SJCRH30 (cell line): ENCODE measurements around the gene CHEK2. TPM values are rescaled to one million over a fixed set of nuclear protein-coding genes. Genes with fewer than 3 reads are reported as not detected.
"Not testable (repeated sequence)": the region's sequence is repeated elsewhere in the genome, so short reads cannot be mapped to it uniquely, and the experiment has no call there.

Experiments
- DNase-seq, 2 experiments: peaks; one replicate each; pipeline ENCODE4 v3.0.0-alpha.2; 2015 to 2020
- H3K27ac ChIP-seq: fragments of 250-450 bp; sonication (Bioruptor Pico); 2 replicates; pipeline ENCODE4 v1.5.1; 2020; ENCODE audit warnings: mild to moderate bottlenecking, moderate library complexity
- H3K27me3 ChIP-seq: fragments of 250-450 bp; sonication (Bioruptor Pico); 2 replicates; pipeline ENCODE4 v1.5.1; 2020; ENCODE audit warnings: mild to moderate bottlenecking, moderate library complexity
- H3K36me3 ChIP-seq: fragments of 250-450 bp; sonication (Bioruptor Pico); 2 replicates; pipeline ENCODE4 v1.5.1; 2020; ENCODE audit warnings: mild to moderate bottlenecking, moderate library complexity
- H3K4me1 ChIP-seq: fragments of 250-450 bp; sonication (Bioruptor Pico); 2 replicates; pipeline ENCODE4 v1.5.1; 2020; ENCODE audit warnings: mild to moderate bottlenecking, moderate library complexity
- H3K4me3 ChIP-seq: fragments of 250-450 bp; sonication (Bioruptor Pico); 2 replicates; pipeline ENCODE4 v1.5.1; 2020; ENCODE audit warnings: mild to moderate bottlenecking, moderate library complexity
- H3K9me3 ChIP-seq: fragments of 250-450 bp; sonication (Bioruptor Pico); replicated peaks from 2 replicates; pipeline ENCODE4 v1.5.1; 2020; ENCODE audit warnings: mild to moderate bottlenecking, moderate library complexity
- total RNA-seq: library from RNA; depleted of rRNA; stranded (reverse); fragments of >200 nt; shearing (Covaris generic); gene quantifications from 2 replicates; pipeline ENCODE4 v1.2.3, GENCODE V29; 2014

The CHEK2 gene
- total RNA-seq, 1 experiment from 2014 or later = 43.2 TPM

DNA sequence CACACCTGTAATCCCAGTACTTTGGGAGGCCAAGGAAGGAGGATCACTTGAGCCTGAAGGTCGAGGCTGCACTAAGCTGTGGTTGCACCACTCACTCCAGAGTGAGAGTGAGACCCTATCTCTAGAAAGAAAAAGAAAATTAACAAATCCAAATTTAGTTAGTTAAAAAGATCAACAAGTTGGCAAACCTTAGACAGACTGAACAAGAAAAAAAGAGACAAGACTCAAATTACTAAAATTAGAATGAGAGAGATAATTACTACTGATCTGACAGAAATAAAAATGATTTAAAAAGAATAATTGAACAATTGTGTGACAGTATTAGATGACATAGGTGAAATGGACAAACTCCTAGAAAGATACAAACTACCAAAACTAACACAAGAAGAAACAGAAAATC is 13.6 kb downstream of the CHEK2 start:
- no peak overlapping the region for H3K4me3 ChIP-seq
- no peaks in the 10 kb centered on the region for H3K27me3 ChIP-seq
- no peak overlapping the region for H3K27ac ChIP-seq
- DNase-seq = no peak
- no peaks in the 10 kb centered on the region for H3K4me1 ChIP-seq
- no peaks in the 10 kb centered on the region for H3K9me3 ChIP-seq
- H3K36me3 ChIP-seq = peaks cover 13% of the 10 kb centered on the region

DNA sequence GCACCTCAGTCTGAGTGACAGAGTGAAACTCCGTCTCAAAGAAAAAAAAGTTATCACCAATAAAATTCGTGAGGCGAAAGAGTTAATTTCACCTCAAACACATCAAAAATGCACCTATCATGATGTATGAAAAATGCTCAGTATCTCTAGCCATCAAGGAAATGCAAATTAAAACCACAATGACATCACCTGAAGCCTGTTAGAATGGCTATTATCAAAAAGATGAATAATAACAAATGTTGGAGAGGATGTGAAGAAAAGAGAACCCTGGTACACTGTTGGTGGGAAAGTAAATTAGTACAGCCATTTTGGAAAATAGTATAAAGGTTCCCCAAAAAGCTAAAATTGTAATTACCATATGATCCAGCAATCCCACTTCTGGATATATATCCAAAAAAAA is 23.6 kb downstream of the CHEK2 start:
- DNase-seq = no peak

DNA sequence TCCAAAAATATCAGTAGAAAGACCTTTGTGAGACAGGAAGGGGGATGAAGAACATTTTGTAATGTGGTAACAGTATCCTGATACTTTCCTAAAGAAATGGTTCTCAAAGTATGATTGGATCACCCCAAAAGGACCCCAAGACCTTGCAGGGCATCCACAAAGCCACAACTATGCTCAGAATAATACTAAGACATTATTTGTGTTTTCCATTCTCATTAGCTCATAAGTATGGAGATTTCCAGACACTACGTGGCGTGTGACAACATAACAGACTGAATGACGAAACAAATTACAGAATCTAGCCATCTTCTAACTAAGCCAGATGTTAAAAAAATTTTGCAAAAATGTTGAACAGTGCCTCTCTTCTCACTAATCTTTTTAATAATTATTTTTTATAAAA is 24.9 kb downstream of the CHEK2 start:
- Histone ChIP-seq H3K27ac (no peak overlapping the region), H3K9me3 (no peaks in the 10 kb centered on the region), H3K4me1 (peaks cover 10% of the 10 kb centered on the region), H3K4me3 (no peak overlapping the region), H3K36me3 (peaks cover 11% of the 10 kb centered on the region; the same call in 1 of the 2 replicates), H3K27me3 (no peaks in the 10 kb centered on the region)
- DNase-seq = no peak

More for the DNA sequence above, 23.6 kb downstream of the CHEK2 start:
- no peaks in the 10 kb centered on the region for H3K9me3 ChIP-seq
- H3K36me3 ChIP-seq = peaks cover 20% of the 10 kb centered on the region; the same call in 1 of the 2 replicates
- H3K4me3 ChIP-seq = no peak overlapping the region
- H3K4me1 ChIP-seq = no peaks in the 10 kb centered on the region
- no peaks in the 10 kb centered on the region for H3K27me3 ChIP-seq
- H3K27ac ChIP-seq = no peak overlapping the region

DNA sequence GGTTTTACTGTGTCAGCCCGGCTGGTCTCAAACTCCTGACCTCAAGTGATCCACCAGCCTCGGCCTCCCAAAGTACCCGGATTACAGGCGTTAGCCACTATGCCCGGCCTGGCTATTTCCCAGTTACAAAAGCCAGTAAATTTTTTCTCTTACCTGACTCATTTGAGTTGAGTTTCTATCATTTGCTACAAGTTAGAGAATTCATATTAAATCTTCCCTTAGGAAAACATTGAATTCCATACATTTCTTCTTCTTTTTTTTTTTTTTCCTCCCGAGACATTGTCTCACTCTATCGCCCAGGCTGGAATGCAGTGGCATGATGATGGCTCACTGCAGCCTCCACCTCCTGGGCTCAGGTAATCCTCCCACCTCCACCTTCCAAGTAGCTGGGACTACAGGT is 26.0 kb downstream of the CHEK2 start:
- Histone ChIP-seq H3K4me3 (no peak overlapping the region), H3K27ac (no peak overlapping the region), H3K4me1 (peaks cover 20% of the 10 kb centered on the region), H3K36me3 (peaks cover 6% of the 10 kb centered on the region; the same call in 1 of the 2 replicates), H3K9me3 (no peaks in the 10 kb centered on the region), H3K27me3 (no peaks in the 10 kb centered on the region)
- no peak for DNase-seq

DNA sequence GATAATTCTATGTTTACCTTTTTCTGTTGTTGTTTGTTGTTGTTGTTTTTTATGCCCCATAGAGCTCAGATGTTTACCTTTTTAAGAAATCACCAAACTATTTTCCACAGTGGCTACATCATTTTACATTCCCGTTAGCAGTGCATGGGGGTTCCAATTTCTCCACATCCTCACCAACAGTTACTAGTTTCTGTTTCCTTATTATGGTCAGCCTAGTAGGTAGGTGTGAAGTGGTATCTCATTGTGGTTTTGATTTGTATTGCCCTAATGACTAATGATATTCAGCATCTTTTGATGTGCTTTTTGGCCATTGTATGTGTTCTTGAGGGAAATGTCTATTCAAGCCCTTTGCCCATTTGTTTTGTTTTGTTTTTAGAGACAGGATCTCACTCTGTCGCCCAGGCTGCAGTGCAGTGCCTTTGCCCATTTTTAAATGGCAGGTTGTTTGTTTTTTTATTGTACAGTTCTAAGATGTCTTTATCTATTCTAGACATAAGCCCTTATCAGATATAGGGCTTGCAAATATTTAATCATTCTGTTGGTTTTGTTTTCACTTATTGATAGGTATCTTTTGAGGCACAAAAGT is 27.5 kb downstream of the CHEK2 start:
- DNase-seq = no peak
- no peak overlapping the region for H3K4me3 ChIP-seq
- no peaks in the 10 kb centered on the region for H3K27me3 ChIP-seq
- peaks cover 29% of the 10 kb centered on the region for H3K4me1 ChIP-seq
- H3K36me3 ChIP-seq = peaks cover 7% of the 10 kb centered on the region
- no peak overlapping the region for H3K27ac ChIP-seq
- H3K9me3 ChIP-seq = no peaks in the 10 kb centered on the region

DNA sequence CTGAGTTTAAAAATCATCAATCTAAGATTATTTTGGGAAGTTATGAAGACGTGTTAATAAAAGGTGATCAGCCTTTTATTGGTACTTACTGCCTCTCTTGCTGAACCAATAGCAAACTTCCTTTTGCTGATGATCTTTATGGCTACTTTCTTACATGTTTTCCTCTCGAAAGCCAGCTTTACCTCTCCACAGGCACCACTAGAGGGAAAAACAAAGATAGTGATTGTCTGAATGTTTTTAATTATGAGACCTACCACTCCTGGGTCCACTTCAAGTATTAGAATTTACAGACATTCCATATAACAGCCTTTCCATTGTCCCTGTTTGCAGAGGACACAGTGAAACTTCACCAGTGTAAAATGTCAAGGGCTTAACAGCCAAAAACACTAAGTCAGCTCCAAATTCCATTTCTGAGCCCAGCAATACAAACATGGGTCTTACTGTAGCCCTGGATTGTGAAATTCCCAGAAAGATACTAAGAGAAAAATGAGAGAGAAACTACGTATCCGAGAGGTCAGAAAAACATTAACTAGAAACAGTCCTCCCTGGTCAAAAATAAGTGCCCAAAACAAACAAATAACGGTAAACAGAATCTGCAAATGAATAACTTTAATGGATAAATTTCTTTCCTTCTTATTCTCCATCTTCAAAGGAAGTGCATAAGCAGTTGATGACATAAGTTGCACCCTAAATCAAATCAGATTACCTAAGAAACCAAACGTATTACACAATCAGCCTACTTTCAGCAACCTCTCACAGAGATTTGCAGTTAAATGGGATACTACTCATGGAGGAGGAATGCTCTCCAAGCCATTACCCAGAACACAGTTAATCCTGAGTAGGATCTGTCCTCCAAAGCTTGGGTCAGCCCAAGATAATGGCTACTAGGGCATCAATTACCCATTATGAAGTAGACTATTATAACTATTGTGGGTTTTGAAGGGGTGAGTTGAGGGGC is 29.5 kb downstream of the CHEK2 start:
- Histone ChIP-seq H3K4me3 (no peak overlapping the region), H3K27ac (peak overlapping the region; percentile 46)
- peak; percentile 25 to 68 for DNase-seq

DNA sequence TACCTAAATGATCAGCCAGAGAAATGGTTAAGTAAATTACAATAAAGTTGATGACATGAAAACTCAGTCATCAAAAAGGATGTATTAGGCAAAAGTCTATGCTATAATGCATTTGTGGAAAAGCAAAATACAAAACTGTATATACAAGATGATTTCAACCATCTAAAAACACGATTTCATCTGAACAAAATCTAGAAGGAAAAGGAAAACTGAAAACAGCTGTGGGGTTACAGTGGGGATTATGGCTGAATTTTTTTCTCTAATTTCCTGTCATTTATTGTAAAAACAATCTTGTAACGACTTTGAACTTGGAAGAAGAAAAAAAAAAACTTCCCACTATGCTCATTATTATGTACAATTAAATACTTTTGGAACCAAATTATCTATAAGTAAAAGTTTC is 30.3 kb downstream of the CHEK2 start:
- Histone ChIP-seq H3K4me3 (no peak overlapping the region), H3K27ac (peak overlapping the region; percentile 46), H3K27me3 (no peaks in the 10 kb centered on the region), H3K36me3 (peaks cover 6% of the 10 kb centered on the region), H3K9me3 (no peaks in the 10 kb centered on the region), H3K4me1 (peaks cover 29% of the 10 kb centered on the region)
- peak in 1 of 2 experiments; percentile 11 for DNase-seq

More for the DNA sequence above, 29.5 kb downstream of the CHEK2 start:
- Histone ChIP-seq H3K9me3 (no peaks in the 10 kb centered on the region), H3K36me3 (peaks cover 2% of the 10 kb centered on the region), H3K27me3 (no peaks in the 10 kb centered on the region), H3K4me1 (peaks cover 29% of the 10 kb centered on the region)

DNA sequence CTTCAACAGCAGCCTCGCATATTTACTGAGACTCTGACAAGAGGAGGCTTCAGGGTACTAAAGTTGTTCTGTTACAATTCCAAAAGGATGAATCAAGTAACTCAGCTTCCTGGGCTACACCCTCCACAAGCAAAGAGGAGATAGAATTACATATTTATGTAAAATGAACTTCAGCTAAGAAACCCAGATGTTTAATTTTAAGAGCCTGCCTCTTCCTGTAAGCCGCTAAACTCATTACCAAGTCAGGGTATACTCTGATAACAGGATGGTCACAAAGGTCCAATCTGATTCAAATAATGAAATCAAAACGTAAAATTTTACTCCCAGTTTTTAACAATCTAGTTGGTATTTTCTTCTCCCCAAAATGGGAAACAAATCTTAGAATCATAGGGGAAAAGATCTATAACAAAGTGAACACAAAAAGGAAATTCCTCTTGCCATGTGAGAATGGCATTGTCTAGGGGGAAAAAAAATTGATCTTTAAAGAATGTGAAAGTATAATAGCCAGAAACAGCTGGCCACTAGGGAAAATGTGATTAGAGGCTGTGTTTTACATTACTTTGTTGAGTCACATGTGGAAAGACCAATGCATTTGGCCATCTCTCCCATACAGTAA is 30.9 kb downstream of the CHEK2 start:
- peak; percentile 29 to 60 for DNase-seq
- H3K27me3 ChIP-seq = no peaks in the 10 kb centered on the region
- no peak overlapping the region for H3K4me3 ChIP-seq

DNA sequence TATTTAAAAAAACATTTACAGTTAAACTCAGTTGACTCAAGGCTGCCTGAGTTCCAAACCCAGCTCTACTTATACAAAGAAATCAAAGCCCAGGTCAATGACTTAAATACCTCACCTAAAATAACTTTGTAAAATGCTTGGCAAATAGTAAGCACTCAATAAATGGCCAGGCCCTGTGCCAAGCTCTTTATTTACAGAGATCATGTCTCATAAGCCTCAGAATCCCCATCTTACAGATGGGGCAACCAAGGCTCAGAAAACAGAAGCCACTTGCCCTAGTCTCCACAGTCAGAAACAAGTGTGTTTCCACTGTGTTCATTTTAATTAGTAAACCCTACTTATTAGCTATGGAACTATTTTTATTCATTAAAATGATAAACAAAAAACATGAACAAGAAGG is 31.5 kb downstream of the CHEK2 start:
- no peak overlapping the region for H3K4me3 ChIP-seq
- peaks cover 6% of the 10 kb centered on the region for H3K36me3 ChIP-seq
- DNase-seq = peak in 1 of 2 experiments; percentile 5
- H3K27me3 ChIP-seq = no peaks in the 10 kb centered on the region
- peaks cover 29% of the 10 kb centered on the region for H3K4me1 ChIP-seq
- H3K27ac ChIP-seq = peak overlapping the region; percentile 46
- no peaks in the 10 kb centered on the region for H3K9me3 ChIP-seq

More for the DNA sequence above, 30.9 kb downstream of the CHEK2 start:
- peaks cover 6% of the 10 kb centered on the region for H3K36me3 ChIP-seq
- H3K9me3 ChIP-seq = no peaks in the 10 kb centered on the region
- H3K4me1 ChIP-seq = peaks cover 29% of the 10 kb centered on the region
- H3K27ac ChIP-seq = peak overlapping the region; percentile 46

DNA sequence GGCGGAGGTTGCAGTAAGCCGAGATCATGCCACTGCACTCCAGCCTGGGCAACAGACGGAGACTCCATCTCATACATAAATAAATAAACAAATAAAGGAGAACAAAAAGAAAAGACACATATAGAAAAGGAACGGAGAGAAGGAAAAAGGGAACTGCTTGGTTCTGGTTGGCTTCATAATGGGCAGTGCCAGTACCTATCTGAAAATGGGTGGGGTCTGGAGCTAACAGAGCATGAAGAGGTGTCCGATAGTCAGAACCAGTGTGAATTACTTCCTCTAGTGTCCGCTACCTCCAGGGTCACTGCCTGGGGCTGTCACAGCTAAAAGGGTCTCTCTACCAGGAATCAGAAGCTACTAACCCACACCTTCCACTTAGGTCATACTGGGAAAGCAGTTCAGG is 34.8 kb downstream of the CHEK2 start:
- H3K4me1 ChIP-seq = peaks cover 20% of the 10 kb centered on the region
- H3K9me3 ChIP-seq = no peaks in the 10 kb centered on the region
- no peaks in the 10 kb centered on the region for H3K27me3 ChIP-seq
- peaks cover 6% of the 10 kb centered on the region for H3K36me3 ChIP-seq
- no peak overlapping the region for H3K27ac ChIP-seq
- no peak overlapping the region for H3K4me3 ChIP-seq
- DNase-seq = no peak

DNA sequence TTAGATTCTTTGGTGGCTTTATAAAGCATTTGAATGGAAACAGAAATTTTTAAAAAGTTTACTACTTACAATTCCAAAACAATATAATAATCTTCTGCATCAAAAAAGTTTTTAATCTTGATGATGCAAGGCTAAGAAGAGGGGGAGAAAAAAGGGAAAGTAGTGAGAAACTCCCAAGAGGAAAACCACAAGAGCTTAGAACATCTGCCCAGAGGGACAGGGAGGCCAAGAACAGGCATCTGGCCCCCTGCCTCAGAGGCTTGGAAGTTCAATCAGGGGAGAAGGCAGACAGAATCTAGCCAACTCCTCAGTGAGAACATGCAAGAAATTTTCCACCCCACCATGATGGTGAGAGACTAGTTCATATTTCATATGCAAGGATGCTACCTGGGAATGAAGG is 38.2 kb downstream of the CHEK2 start:
- H3K4me3 ChIP-seq = no peak overlapping the region
- peaks cover 4% of the 10 kb centered on the region; the same call in 1 of the 2 replicates for H3K36me3 ChIP-seq
- H3K27me3 ChIP-seq = no peaks in the 10 kb centered on the region
- no peaks in the 10 kb centered on the region for H3K4me1 ChIP-seq
- H3K27ac ChIP-seq = no peak overlapping the region
- H3K9me3 ChIP-seq = no peaks in the 10 kb centered on the region
- peak in 1 of 2 experiments; percentile 2 for DNase-seq

DNA sequence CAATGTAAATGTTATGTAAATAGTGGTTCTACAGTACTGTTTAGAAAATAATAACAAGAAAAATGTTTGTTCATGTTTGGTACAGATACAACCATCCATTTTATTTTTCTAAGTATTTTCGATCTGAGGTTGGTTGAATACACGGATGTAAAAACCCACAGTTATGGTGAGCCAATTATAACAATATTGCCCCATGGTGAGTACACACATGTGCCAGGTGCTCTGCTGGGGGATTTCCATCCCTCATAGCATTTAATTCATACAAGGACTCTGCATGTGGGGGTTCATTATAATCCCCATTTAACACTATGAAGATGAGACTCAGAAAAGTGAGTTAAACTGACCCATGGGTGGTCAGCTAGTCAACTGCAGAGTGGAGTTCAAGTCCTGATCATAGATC is 38.7 kb downstream of the CHEK2 start:
- no peaks in the 10 kb centered on the region for H3K9me3 ChIP-seq
- no peaks in the 10 kb centered on the region for H3K27me3 ChIP-seq
- no peak for DNase-seq

DNA sequence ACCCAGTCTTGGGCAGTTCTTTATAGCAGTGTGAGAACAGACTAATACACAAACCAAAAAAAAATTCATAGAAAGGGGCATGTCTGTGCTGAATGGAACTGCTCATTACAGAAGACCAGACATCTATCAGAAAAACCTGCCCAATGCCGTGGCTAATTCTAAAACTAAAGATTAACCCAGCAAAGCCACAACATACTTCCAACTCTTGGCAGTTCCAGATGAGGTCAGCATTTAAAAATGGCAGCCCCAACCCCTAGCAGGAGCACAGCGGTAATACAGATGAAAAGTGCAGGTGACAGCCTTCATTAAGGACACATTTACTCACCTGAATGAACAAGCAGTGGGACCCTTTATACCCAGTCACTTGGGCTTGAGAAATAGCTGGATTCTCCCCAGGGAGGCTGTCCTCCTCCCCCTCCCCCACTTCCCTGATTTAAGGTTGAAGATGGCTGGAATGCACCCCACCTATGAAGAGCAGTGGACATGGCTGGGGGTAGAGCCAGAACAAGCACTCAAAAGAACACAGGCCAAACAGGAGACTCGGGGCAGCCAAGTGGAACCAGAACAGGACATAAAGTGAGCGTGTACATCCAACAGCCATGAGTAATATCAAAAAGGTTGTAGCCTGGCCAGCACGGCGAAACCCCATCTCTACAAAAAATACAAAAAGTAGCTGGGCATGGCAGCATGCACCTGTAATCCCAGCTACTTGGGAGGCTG is 48.4 kb downstream of the CHEK2 start:
- not testable (repeated sequence) for H3K27me3 ChIP-seq, DNase-seq, H3K4me3 ChIP-seq, H3K36me3 ChIP-seq, H3K27ac ChIP-seq, H3K4me1 ChIP-seq, H3K9me3 ChIP-seq

More for the DNA sequence above, 38.7 kb downstream of the CHEK2 start:
- Histone ChIP-seq H3K36me3 (peaks cover 4% of the 10 kb centered on the region; the same call in 1 of the 2 replicates), H3K27ac (no peak overlapping the region), H3K4me3 (no peak overlapping the region), H3K4me1 (no peaks in the 10 kb centered on the region)

DNA sequence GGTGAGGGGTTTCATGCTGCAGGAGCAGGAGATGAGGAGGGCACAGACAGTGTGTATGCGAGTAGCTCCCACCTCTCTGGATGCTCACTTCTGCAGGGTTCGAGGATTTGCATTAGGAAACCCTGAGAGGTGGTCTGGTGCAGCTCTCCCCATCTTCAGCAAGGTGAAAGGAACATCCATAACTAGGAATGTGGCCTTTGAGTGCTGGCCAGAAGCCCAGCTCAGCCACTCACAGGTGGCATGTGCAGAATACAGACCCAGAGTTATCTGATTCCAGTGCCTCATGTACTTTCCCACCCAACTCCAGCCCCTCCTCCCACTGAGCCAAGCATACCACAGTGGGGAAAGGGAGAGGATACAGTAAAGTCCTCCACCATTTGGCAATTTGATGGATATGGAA is 51.8 kb downstream of the CHEK2 start:
- H3K27me3 ChIP-seq = not testable (repeated sequence)

More for the DNA sequence above, 51.8 kb downstream of the CHEK2 start:
- not testable (repeated sequence) for H3K4me3 ChIP-seq, H3K4me1 ChIP-seq, H3K36me3 ChIP-seq, DNase-seq, H3K27ac ChIP-seq, H3K9me3 ChIP-seq
